Vagina (tissue), 2 donors: Measurements from ENCODE around the gene GNG7. TPM values are rescaled to one million over a fixed set of nuclear protein-coding genes. Genes with fewer than 3 reads are reported as not detected.

ENCODE experiments used
- DNase-seq, 2 donors: peaks; one replicate each; pipeline ENCODE4 v3.0.0-alpha.2; 2017; ENCODE audit errors: extremely low spot score in 2 of 2
- H3K27ac ChIP-seq: fragments of 200-600 bp; sonication (generic); one replicate; pipeline ENCODE4 v1.5.1; 2019
- H3K27me3 ChIP-seq: fragments of 200-600 bp; sonication (generic); one replicate; pipeline ENCODE4 v1.5.1; 2019
- H3K36me3 ChIP-seq, 2 donors: fragments of 200-600 bp; sonication (generic); one replicate each; pipeline ENCODE4 v1.5.1; 2017 to 2019
- H3K4me1 ChIP-seq: fragments of 200-600 bp; sonication (generic); one replicate; pipeline ENCODE4 v1.5.1; 2019
- H3K4me3 ChIP-seq, 2 donors: fragments of 200-600 bp; sonication (generic); 1 replicate in 1 of 2; 2 replicates in 1 of 2; pipeline ENCODE4 v1.5.1; 2016 to 2019
- H3K9me3 ChIP-seq: fragments of 200-600 bp; sonication (generic); one replicate; pipeline ENCODE4 v1.5.1; 2019
- POLR2A ChIP-seq, 2 donors: fragments of 450-650 bp; IDR thresholded peaks; one replicate each; pipeline ENCODE4 v1.6.1; 2017; ENCODE audit warnings: antibody characterized with exemption in 2 of 2, mild to moderate bottlenecking in 2 of 2, moderate library complexity in 2 of 2
- POLR2AphosphoS5 ChIP-seq, 2 donors: sonication (generic); formaldehyde crosslinking; IDR thresholded peaks; one replicate each; pipeline ENCODE4 v1.9.0; 2017; ENCODE audit warnings: antibody characterized with exemption in 2 of 2, mild to moderate bottlenecking in 2 of 2, low read depth in 1 of 2; ENCODE audit not compliant: insufficient read depth in 1 of 2
- intact Hi-C: fragments of 100-400 bp; cut with DNase I; formaldehyde crosslinking; loops from one replicate; pipeline ENCODE4 v1.15.1; 2023
- total RNA-seq: library from RNA; depleted of rRNA; stranded (reverse); fragments of >200 nt; gene quantifications from one replicate; pipeline ENCODE4 v1.2.3, GENCODE V29; 2016
- TF ChIP-seq, protein P1 (sequence below), 3 experiments: fragments of 450-650 bp in 2 of 3; fragments of 200-600 bp in 1 of 3; sonication (generic) in 1 of 3; IDR thresholded peaks; one replicate each; pipeline ENCODE4 v1.5.1; 2017 to 2019; ENCODE audit warnings: antibody characterized with exemption in 3 of 3, mild to moderate bottlenecking in 2 of 3, moderate library complexity in 2 of 3

GNG7 gene
- total RNA-seq, 1 donor from 2014 or later = 2.0 TPM

DNA sequence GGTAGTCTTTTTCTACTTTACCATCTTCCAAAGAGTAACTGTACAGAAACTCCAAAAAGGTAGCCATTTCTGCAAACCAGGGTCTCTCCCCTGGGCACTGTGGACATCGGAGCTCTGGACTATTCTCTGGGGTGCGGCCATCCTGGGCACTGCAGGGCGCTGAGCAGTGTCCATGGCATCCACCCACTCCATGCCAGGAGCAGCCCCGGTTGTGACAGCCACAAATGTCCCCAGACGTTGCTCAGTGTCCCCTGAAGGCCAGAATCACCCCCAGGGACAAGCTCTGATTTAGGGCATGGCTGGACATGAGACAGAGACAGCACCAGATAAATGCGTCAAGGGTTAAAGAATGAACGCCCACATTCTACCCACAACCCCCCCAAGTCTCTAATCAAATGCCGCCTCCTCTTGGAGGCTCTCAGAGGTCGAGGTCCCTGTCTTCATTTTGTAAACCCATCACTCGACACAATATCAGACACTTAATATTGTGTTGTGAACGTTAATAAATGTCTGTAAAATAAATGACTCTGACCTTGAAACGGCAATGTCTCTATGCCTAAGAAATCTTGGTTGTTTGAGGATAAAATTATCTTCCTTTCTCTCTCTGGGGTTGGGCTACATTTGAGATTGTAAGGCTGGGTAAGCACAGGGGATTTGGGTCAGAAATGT lies 8.9 kb downstream of the GNG7 start:
- no peaks in the 10 kb centered on the region for H3K36me3 ChIP-seq
- H3K4me1 ChIP-seq = peaks cover 9% of the 10 kb centered on the region
- H3K27ac ChIP-seq = no peak overlapping the region
- DNase-seq = no peak
- H3K9me3 ChIP-seq = no peaks in the 10 kb centered on the region
- H3K4me3 ChIP-seq = no peak overlapping the region
- TF ChIP-seq POLR2A (IDR thresholded peaks at IDR 0.05) = no peak
- TF ChIP-seq, protein P1, sequence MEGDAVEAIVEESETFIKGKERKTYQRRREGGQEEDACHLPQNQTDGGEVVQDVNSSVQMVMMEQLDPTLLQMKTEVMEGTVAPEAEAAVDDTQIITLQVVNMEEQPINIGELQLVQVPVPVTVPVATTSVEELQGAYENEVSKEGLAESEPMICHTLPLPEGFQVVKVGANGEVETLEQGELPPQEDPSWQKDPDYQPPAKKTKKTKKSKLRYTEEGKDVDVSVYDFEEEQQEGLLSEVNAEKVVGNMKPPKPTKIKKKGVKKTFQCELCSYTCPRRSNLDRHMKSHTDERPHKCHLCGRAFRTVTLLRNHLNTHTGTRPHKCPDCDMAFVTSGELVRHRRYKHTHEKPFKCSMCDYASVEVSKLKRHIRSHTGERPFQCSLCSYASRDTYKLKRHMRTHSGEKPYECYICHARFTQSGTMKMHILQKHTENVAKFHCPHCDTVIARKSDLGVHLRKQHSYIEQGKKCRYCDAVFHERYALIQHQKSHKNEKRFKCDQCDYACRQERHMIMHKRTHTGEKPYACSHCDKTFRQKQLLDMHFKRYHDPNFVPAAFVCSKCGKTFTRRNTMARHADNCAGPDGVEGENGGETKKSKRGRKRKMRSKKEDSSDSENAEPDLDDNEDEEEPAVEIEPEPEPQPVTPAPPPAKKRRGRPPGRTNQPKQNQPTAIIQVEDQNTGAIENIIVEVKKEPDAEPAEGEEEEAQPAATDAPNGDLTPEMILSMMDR (IDR thresholded peaks at IDR 0.05) = no peak
- TF ChIP-seq POLR2AphosphoS5 (IDR thresholded peaks at IDR 0.05; ENCODE audit: insufficient read depth in 1 of 2, low read depth in 1 of 2) = no peak
- no peaks in the 10 kb centered on the region for H3K27me3 ChIP-seq
- intact Hi-C loops = no loop called here

- intact Hi-C loops = no loop called here
Observed at GRCh38 chr19:2691951-2692350, 10.5 kb downstream of the GNG7 start.

DNA sequence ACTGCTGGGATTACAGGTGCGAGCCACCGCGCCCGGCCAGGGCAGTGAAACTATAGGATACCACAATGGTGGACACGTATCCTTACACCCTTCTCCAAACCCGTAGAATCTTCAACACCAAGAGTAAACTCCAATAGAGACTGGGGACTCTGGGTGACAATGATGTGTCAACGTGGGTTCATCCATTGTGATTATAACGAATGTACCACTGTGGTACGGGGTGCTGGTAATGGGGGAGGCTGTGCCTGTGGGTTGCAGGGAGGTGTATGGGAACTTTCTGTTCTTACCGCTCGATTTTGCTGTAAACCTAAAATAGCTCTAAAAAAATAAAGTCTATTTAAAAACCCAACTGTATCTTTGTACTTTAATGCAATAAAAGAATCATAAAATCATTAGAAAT lies 11.6 kb downstream of the GNG7 start:
- Histone ChIP-seq H3K4me1 (peaks cover 9% of the 10 kb centered on the region), H3K27me3 (no peaks in the 10 kb centered on the region), H3K4me3 (no peak overlapping the region), H3K27ac (no peak overlapping the region), H3K9me3 (no peaks in the 10 kb centered on the region), H3K36me3 (no peaks in the 10 kb centered on the region)
- DNase-seq = no peak
- intact Hi-C loops = no loop called here
- no peak for TF ChIP-seq POLR2AphosphoS5 (IDR thresholded peaks at IDR 0.05; ENCODE audit: insufficient read depth in 1 of 2, low read depth in 1 of 2)
- TF ChIP-seq POLR2A (IDR thresholded peaks at IDR 0.05) = no peak
- TF ChIP-seq, protein P1 (IDR thresholded peaks at IDR 0.05) = no peak

More at GRCh38 chr19:2691951-2692350, 10.5 kb downstream of the GNG7 start:
- H3K36me3 ChIP-seq = no peaks in the 10 kb centered on the region
- no peak overlapping the region for H3K27ac ChIP-seq
- no peak for DNase-seq
- no peaks in the 10 kb centered on the region for H3K9me3 ChIP-seq
- H3K4me3 ChIP-seq = no peak overlapping the region
- TF ChIP-seq, protein P1 (IDR thresholded peaks at IDR 0.05) = no peak
- TF ChIP-seq POLR2A (IDR thresholded peaks at IDR 0.05) = no peak
- TF ChIP-seq POLR2AphosphoS5 (IDR thresholded peaks at IDR 0.05; ENCODE audit: insufficient read depth in 1 of 2, low read depth in 1 of 2) = no peak
- H3K27me3 ChIP-seq = no peaks in the 10 kb centered on the region
- peaks cover 9% of the 10 kb centered on the region for H3K4me1 ChIP-seq

GRCh38 chr19:2686360-2686759 lies 16.1 kb downstream of the GNG7 start:
- no peak for DNase-seq
- Histone ChIP-seq H3K27ac (no peak overlapping the region), H3K4me3 (no peak overlapping the region), H3K9me3 (no peaks in the 10 kb centered on the region), H3K4me1 (no peaks in the 10 kb centered on the region), H3K36me3 (no peaks in the 10 kb centered on the region), H3K27me3 (no peaks in the 10 kb centered on the region)
- intact Hi-C loops = no loop called here
- TF ChIP-seq, protein P1 (IDR thresholded peaks at IDR 0.05) = no peak
- no peak for TF ChIP-seq POLR2A (IDR thresholded peaks at IDR 0.05)
- no peak for TF ChIP-seq POLR2AphosphoS5 (IDR thresholded peaks at IDR 0.05; ENCODE audit: insufficient read depth in 1 of 2, low read depth in 1 of 2)

DNA sequence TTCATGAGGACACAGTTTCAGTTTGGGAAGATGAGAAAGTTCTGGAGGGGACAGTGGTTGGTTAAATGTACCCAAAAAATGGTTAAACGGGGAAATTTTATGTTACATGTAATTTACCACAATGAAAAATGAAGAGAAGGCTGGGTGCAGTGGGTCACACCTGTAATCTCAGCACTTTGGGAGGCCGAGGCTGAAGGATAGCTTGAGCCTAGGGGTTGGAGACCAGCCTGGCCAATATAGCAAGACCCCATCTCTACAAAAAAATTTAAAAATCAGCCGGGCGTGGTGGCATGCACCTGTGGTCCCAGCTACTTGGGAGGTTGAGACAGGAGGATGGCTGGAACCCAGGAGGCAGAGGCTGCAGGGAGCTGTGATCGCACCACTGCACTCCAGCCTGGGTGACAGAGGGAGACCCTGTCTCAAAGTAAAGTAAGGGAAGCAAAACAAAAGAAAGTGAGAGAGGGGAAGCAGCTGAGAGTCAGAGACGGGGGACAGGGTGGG lies 17.2 kb downstream of the GNG7 start:
- intact Hi-C loops = no loop called here
- Histone ChIP-seq H3K27ac (no peak overlapping the region), H3K27me3 (no peaks in the 10 kb centered on the region), H3K4me3 (no peak overlapping the region), H3K4me1 (no peaks in the 10 kb centered on the region), H3K36me3 (no peaks in the 10 kb centered on the region), H3K9me3 (no peaks in the 10 kb centered on the region)
- no peak for DNase-seq
- TF ChIP-seq, protein P1 (IDR thresholded peaks at IDR 0.05) = no peak
- TF ChIP-seq POLR2AphosphoS5 (IDR thresholded peaks at IDR 0.05; ENCODE audit: insufficient read depth in 1 of 2, low read depth in 1 of 2) = no peak
- TF ChIP-seq POLR2A (IDR thresholded peaks at IDR 0.05) = no peak
